CD4-positive, alpha-beta T cell treated with Interleukin-15 for 1 hour (primary cell): Measurements from ENCODE around the gene PPM1J.
A peak's percentile ranks its signal among the peaks of the same experiment; 100 is the strongest.
"Not testable (repeated sequence)": the region's sequence is repeated elsewhere in the genome, so short reads cannot be mapped to it uniquely, and the experiment has no call there.

Source experiments
- DNase-seq: peaks from one replicate; pipeline ENCODE4 v3.0.0-alpha.2; 2020

PPM1J gene

GRCh38 chr1:112721294-112721693 lies 6.2 kb upstream of the PPM1J start:
- not testable (repeated sequence) for DNase-seq

- no peak for DNase-seq
Observed at GRCh38 chr1:112720800-112721199, 5.7 kb upstream of the PPM1J start.

- DNase-seq = no peak
Observed at GRCh38 chr1:112719706-112720105, 4.6 kb upstream of the PPM1J start.

- DNase-seq = peak; percentile 72
Observed at GRCh38 chr1:112718691-112719418, 3.7 kb upstream of the PPM1J start.

- no peak for DNase-seq
Observed at GRCh38 chr1:112717263-112717873, 2.2 kb upstream of the PPM1J start.

- DNase-seq = peak; percentile 78
Observed at GRCh38 chr1:112716133-112716720, 1.1 kb upstream of the PPM1J start.

GRCh38 chr1:112714313-112715263 lies 544 bp downstream of the PPM1J start:
- DNase-seq = no peak

GRCh38 chr1:112713466-112714312 lies 1.4 kb downstream of the PPM1J start:
- peak; percentile 51 for DNase-seq

GRCh38 chr1:112712701-112713128 lies 2.4 kb downstream of the PPM1J start:
- no peak for DNase-seq

GRCh38 chr1:112712191-112712590 lies 2.9 kb downstream of the PPM1J start:
- no peak for DNase-seq

GRCh38 chr1:112711670-112712069 lies 3.5 kb downstream of the PPM1J start:
- no peak for DNase-seq

- no peak for DNase-seq
Observed at GRCh38 chr1:112711041-112711440, 4.1 kb downstream of the PPM1J start.

- DNase-seq = no peak
Observed at GRCh38 chr1:112710586-112710985, 4.5 kb downstream of the PPM1J start.

GRCh38 chr1:112710159-112710558 lies 5.0 kb downstream of the PPM1J start:
- no peak for DNase-seq

- no peak for DNase-seq
Observed at GRCh38 chr1:112708489-112708888, 6.6 kb downstream of the PPM1J start.

GRCh38 chr1:112708002-112708448 lies 7.1 kb downstream of the PPM1J start:
- DNase-seq = no peak

- peak; percentile 74 for DNase-seq
Observed at GRCh38 chr1:112707221-112708001, 7.7 kb downstream of the PPM1J start.

GRCh38 chr1:112706505-112707220 lies 8.5 kb downstream of the PPM1J start, which contains the start of gene RHOC:
Gene RHOC (minus strand): TSS chr1:112707127. CDS start chr1:112703799, 3,328 bp downstream.
- peak; percentile 46 for DNase-seq

GRCh38 chr1:112704934-112705627 lies 10.1 kb downstream of the PPM1J start:
- peak; percentile 62 for DNase-seq
